PFSK-1 (cell line): ENCODE measurements around the gene FRK.

Source experiments
- FOXP2 ChIP-seq: optimal IDR thresholded peaks from 2 replicates; pipeline ENCODE3; 2011; ENCODE audit warnings: borderline replicate concordance, control low read depth, inconsistent platforms; ENCODE audit not compliant: insufficient read depth; ENCODE audit errors: extremely low read length, extremely low read depth
- POLR2AphosphoS5 ChIP-seq: IDR thresholded peaks from 2 replicates; pipeline ENCODE4 v1.6.1; 2012; ENCODE audit warnings: low read depth, mild to moderate bottlenecking, control low read depth, low read length, moderate library complexity
- SIN3A ChIP-seq: IDR thresholded peaks from 2 replicates; pipeline ENCODE4 v1.6.1; 2012; ENCODE audit warnings: mild to moderate bottlenecking, low read length, moderate library complexity, borderline replicate concordance; ENCODE audit not compliant: insufficient read depth
- TAF1 ChIP-seq: IDR thresholded peaks from 2 replicates; pipeline ENCODE4 v1.6.1; 2012; ENCODE audit warnings: low read length, control low read depth, borderline replicate concordance; ENCODE audit not compliant: insufficient read depth
- TF ChIP-seq, protein P1 (sequence below), 2 experiments: IDR thresholded peaks; 2 replicates each; pipeline versions ENCODE4 v1.6.1 to v1.8.0; 2011 to 2012; ENCODE audit warnings: low read depth in 2 of 2, low read length in 2 of 2, control low read depth in 1 of 2, inconsistent platforms in 1 of 2, mild to moderate bottlenecking in 1 of 2, moderate library complexity in 1 of 2; ENCODE audit not compliant: insufficient read depth in 1 of 2

The FRK gene

GRCh38 chr6:116028233-116028632, 32.5 kb downstream of the FRK start:
- TF ChIP-seq, protein P1, sequence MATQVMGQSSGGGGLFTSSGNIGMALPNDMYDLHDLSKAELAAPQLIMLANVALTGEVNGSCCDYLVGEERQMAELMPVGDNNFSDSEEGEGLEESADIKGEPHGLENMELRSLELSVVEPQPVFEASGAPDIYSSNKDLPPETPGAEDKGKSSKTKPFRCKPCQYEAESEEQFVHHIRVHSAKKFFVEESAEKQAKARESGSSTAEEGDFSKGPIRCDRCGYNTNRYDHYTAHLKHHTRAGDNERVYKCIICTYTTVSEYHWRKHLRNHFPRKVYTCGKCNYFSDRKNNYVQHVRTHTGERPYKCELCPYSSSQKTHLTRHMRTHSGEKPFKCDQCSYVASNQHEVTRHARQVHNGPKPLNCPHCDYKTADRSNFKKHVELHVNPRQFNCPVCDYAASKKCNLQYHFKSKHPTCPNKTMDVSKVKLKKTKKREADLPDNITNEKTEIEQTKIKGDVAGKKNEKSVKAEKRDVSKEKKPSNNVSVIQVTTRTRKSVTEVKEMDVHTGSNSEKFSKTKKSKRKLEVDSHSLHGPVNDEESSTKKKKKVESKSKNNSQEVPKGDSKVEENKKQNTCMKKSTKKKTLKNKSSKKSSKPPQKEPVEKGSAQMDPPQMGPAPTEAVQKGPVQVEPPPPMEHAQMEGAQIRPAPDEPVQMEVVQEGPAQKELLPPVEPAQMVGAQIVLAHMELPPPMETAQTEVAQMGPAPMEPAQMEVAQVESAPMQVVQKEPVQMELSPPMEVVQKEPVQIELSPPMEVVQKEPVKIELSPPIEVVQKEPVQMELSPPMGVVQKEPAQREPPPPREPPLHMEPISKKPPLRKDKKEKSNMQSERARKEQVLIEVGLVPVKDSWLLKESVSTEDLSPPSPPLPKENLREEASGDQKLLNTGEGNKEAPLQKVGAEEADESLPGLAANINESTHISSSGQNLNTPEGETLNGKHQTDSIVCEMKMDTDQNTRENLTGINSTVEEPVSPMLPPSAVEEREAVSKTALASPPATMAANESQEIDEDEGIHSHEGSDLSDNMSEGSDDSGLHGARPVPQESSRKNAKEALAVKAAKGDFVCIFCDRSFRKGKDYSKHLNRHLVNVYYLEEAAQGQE (IDR thresholded peaks at IDR 0.05; ENCODE audit: insufficient read depth in 1 of 2, low read depth in 2 of 2, low read length in 2 of 2): no peak
- TF ChIP-seq TAF1 (no peak), FOXP2 (no peak), SIN3A (no peak), POLR2AphosphoS5 (no peak)

DNA sequence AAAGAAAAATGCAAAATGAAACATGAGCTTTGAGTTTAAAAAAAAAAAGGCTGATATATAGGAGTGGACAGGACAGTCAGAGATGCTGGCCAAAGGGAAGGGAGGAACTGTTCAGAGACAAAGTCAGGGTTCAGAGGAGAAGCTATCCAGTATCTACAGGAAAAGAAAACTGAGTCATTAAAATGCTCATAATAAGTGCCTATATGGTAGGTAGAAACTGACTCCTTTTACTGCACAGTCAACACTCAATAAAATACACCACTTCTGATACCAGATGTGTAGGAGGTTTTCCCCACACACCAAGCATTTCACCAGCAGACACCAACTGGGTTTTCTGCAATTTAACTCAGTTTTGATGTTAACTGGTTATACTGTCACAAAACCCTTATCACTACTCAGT, 32.9 kb downstream of the FRK start:
- TF ChIP-seq FOXP2 (no peak), SIN3A (no peak), POLR2AphosphoS5 (no peak), TAF1 (no peak)
- TF ChIP-seq, protein P1 (IDR thresholded peaks at IDR 0.05; ENCODE audit: insufficient read depth in 1 of 2, low read depth in 2 of 2, low read length in 2 of 2): no peak

GRCh38 chr6:116025405-116025804, 35.3 kb downstream of the FRK start:
- no peak for TF ChIP-seq POLR2AphosphoS5
- no peak for TF ChIP-seq SIN3A
- no peak for TF ChIP-seq FOXP2
- TF ChIP-seq TAF1: no peak
- TF ChIP-seq, protein P1 (IDR thresholded peaks at IDR 0.05; ENCODE audit: insufficient read depth in 1 of 2, low read depth in 2 of 2, low read length in 2 of 2): no peak

GRCh38 chr6:116022841-116023445, 37.7 kb downstream of the FRK start:
- TF ChIP-seq FOXP2 (no peak), POLR2AphosphoS5 (no peak), SIN3A (no peak), TAF1 (no peak)
- TF ChIP-seq, protein P1 (IDR thresholded peaks at IDR 0.05; ENCODE audit: insufficient read depth in 1 of 2, low read depth in 2 of 2, low read length in 2 of 2): no peak

GRCh38 chr6:116020738-116021137, 40.0 kb downstream of the FRK start:
- TF ChIP-seq FOXP2: no peak
- no peak for TF ChIP-seq POLR2AphosphoS5
- no peak for TF ChIP-seq TAF1
- no peak for TF ChIP-seq SIN3A
